Left lung (tissue), 10 donors: Measurements from ENCODE around the gene LLGL1. TPM values are rescaled to one million over a fixed set of nuclear protein-coding genes. Genes with fewer than 3 reads are reported as not detected.

Source experiments
- ATAC-seq: fragments of 200-7000 bp; cut with Tn5 transposase; one replicate; pipeline ENCODE4 v1.9.1; 2020; ENCODE audit warnings: moderate library complexity
- DNase-seq, 4 donors: peaks; one replicate each; pipeline ENCODE4 v3.0.0-alpha.2; 2013 to 2020
- H3K27ac ChIP-seq, 2 donors: fragments of 200-600 bp; sonication (generic) in 1 of 2; one replicate each; pipeline versions ENCODE4 v1.5.0 to v1.8.0; 2020 to 2021
- H3K27me3 ChIP-seq, 2 donors: fragments of 200-600 bp; sonication (generic) in 1 of 2; one replicate each; pipeline versions ENCODE4 v1.5.0 to v1.8.0; 2020 to 2021
- H3K36me3 ChIP-seq, 2 donors: fragments of 200-600 bp; sonication (generic) in 1 of 2; one replicate each; pipeline versions ENCODE4 v1.5.0 to v1.8.0; 2020 to 2021
- H3K4me1 ChIP-seq, 2 donors: fragments of 200-600 bp; one replicate each; pipeline ENCODE4 v1.8.0; 2021
- H3K4me3 ChIP-seq, 2 donors: fragments of 200-600 bp; sonication (generic) in 1 of 2; one replicate each; pipeline versions ENCODE4 v1.5.0 to v1.8.0; 2020 to 2021; ENCODE audit warnings: mild to moderate bottlenecking in 1 of 2
- H3K9me3 ChIP-seq, 2 donors: fragments of 200-600 bp; sonication (generic) in 1 of 2; one replicate each; pipeline versions ENCODE4 v1.5.0 to v1.8.0; 2020 to 2021
- CTCF ChIP-seq, 2 donors: fragments of 200-600 bp; sonication (generic) in 1 of 2; IDR thresholded peaks; one replicate each; pipeline versions ENCODE4 v1.5.0 to v1.8.0; 2021; ENCODE audit warnings: antibody characterized with exemption in 2 of 2
- intact Hi-C, 2 donors: fragments of 100-400 bp; cut with DNase I; formaldehyde crosslinking; loops; one replicate each; pipeline versions ENCODE4 v1.11.2 to v1.14.2; 2022
- polyA plus RNA-seq, 6 donors: library from polyadenylated mRNA; unstranded; fragments of 120-200 nt; gene quantifications; one replicate each; pipeline ENCODE4 v1.2.1, GENCODE V29; 2013; ENCODE audit not compliant: insufficient read length in 6 of 6
- total RNA-seq, 2 donors: library from RNA; stranded (reverse); fragmentation: NEBNext Ultra II Directional; extraction: Animal tissue kit (Norgen Biotek cat#: 25700); gene quantifications; one replicate each; pipeline ENCODE4 v1.2.1, GENCODE V29; 2021
- donor health status: DM: no; HTN: yes; CAD: no.
- donor health status: DM: no; HTN: no; CAD: no.

Gene LLGL1
- total and polyA plus RNA-seq, 8 donors: 14.4 to 40.9 (median 32.8) TPM

GRCh38 chr17:18258356-18259038 is 33.1 kb downstream of the LLGL1 start, which contains the start of gene FLII:
FLII (minus strand) TSS chr17:18258738; CDS start chr17:18258690, 48 bp downstream.
- Histone ChIP-seq H3K27me3 (no peaks in the 10 kb centered on the region), H3K36me3 (peaks cover 0 to 42% of the 10 kb centered on the region in 2 donors), H3K4me3 (peak within 1 kb of the TSS; percentile 98 to 99), H3K4me1 (peaks cover 22 to 48% of the 10 kb centered on the region in 2 donors), H3K27ac (peak within 1 kb of the TSS; percentile 92 to 99), H3K9me3 (no peaks in the 10 kb centered on the region)
- no peak for TF ChIP-seq CTCF (IDR thresholded peaks at IDR 0.05)
- intact Hi-C loops: no loop called here
- ATAC-seq (peak; percentile 66), DNase-seq (peak; percentile 39 to 93 (median 50))

- intact Hi-C loops: no loop called here
- TF ChIP-seq CTCF (IDR thresholded peaks at IDR 0.05): no peak
- no peak for DNase-seq
- peak overlapping the region; percentile 86 to 88 for H3K27ac ChIP-seq
- ATAC-seq: no peak
- no peaks in the 10 kb centered on the region for H3K27me3 ChIP-seq
- H3K9me3 ChIP-seq: no peaks in the 10 kb centered on the region
- H3K36me3 ChIP-seq: peaks cover 0 to 42% of the 10 kb centered on the region in 2 donors
- H3K4me3 ChIP-seq: peak overlapping the region; percentile 89 to 94
- peaks cover 22 to 48% of the 10 kb centered on the region in 2 donors for H3K4me1 ChIP-seq
These were observed 34.3 kb downstream of the LLGL1 start for GRCh38 chr17:18259621-18260331.

GRCh38 chr17:18260332-18261145 is 35.1 kb downstream of the LLGL1 start, which contains the start of gene MIEF2:
MIEF2 (plus strand) TSS chr17:18260662; CDS start chr17:18262721, 2,059 bp downstream.
- peak; percentile 87 for ATAC-seq
- Histone ChIP-seq H3K4me1 (peaks cover 22 to 48% of the 10 kb centered on the region in 2 donors), H3K9me3 (no peaks in the 10 kb centered on the region)

GRCh38 chr17:18261146-18261515 is 35.7 kb downstream of the LLGL1 start:
- no peaks in the 10 kb centered on the region for H3K27me3 ChIP-seq
- peak in 3 of 4 donors; percentile 41 to 90 (median 88) for DNase-seq
- H3K27ac ChIP-seq: peak overlapping the region; percentile 86 to 88
- peaks cover 0 to 36% of the 10 kb centered on the region in 2 donors for H3K36me3 ChIP-seq
- H3K4me1 ChIP-seq: peaks cover 22 to 48% of the 10 kb centered on the region in 2 donors
- peak; percentile 71 for ATAC-seq
- H3K4me3 ChIP-seq: peak overlapping the region; percentile 89 to 94
- TF ChIP-seq CTCF (IDR thresholded peaks at IDR 0.05): no peak
- H3K9me3 ChIP-seq: no peaks in the 10 kb centered on the region
- intact Hi-C loops: no loop called here

More at GRCh38 chr17:18260332-18261145, 35.1 kb downstream of the LLGL1 start, which contains the start of gene MIEF2:
- Histone ChIP-seq H3K27me3 (no peaks in the 10 kb centered on the region), H3K4me3 (peak within 1 kb of the TSS; percentile 89 to 94), H3K27ac (peak within 1 kb of the TSS; percentile 86 to 88), H3K36me3 (peaks cover 0 to 42% of the 10 kb centered on the region in 2 donors)
- intact Hi-C loops: no loop called here
- no peak for TF ChIP-seq CTCF (IDR thresholded peaks at IDR 0.05)
- peak; percentile 93 to 97 (median 96) for DNase-seq
